ENCODE data around the gene NFYA. TPM values are rescaled to one million over a fixed set of nuclear protein-coding genes. Genes with fewer than 3 reads are reported as not detected.

Gene NFYA
- total and polyA plus RNA-seq, 9 of the 15 experiments (the other 6 are each of a cell fraction or from before 2014, with no cell fraction given) = 7.3 to 37.1 (median 21.8) TPM

DNA sequence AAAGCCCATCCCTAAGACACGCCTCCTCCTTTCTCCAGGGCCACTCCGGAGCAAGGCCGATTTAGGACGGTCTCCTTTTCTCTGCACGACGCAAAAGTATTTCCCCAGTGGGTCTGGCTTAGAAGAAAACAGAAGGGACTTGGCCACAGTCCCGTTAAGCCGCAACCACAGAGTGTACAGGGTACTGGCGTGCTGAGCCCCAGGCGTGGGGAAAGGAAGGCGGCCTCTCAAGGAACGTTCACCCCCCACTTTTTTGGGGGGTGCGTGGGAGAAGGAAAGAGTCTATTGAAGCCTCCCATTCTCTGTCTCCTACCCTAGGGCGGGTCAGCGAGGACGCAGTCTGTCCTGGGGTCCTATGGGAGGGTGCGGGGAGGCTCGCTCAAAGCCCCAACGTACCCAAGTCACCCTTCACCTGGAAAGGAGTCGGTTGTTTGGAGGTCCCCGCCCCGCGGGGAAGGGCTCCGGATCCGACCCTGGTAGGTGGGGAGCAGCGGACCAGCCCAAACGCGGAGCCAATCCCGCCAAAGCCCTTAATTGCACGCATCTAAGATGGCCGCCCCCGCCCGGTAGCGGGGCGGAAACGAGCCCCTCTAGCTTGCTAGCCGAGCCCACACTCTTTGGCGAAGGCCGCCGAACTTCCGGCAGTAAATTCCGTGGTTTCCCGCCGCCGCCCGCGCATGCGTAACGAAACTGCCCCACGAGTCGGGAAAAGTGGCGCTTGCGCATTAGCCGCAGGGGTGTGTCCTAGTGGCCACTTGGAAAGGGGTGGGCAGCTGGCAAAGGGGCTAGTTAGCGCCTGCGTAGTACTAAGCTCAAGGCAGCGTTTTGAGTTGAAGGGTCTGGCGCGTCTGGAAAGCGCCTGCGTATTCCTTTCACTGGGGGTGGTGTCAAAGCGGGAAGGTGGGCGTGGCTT, 595 bp upstream of the NFYA start, which contains the start of gene OARD1 (continued):
- TF ChIP-seq ATF1 (CRISPR knock-in tag; IDR thresholded peaks at IDR 0.05) = no peak
- TF ChIP-seq ATF1 (tag; IDR thresholded peaks at IDR 0.05) = peak; percentile 66
- TF ChIP-seq PCBP1 (IDR thresholded peaks at IDR 0.05; ENCODE audit: low read depth, low read length, poor library complexity, severe bottlenecking) = no peak
- TF ChIP-seq HDAC2 (IDR thresholded peaks at IDR 0.05) = peak; percentile 75
- no peak for TF ChIP-seq EZH2 (IDR thresholded peaks at IDR 0.05; ENCODE audit: borderline replicate concordance, low read depth, low read length)
- no peak for TF ChIP-seq ZNF445 (CRISPR knock-in tag; IDR thresholded peaks at IDR 0.05; ENCODE audit: low read depth)
- TF ChIP-seq FOS (IDR thresholded peaks at IDR 0.05; ENCODE audit: extremely low read depth, insufficient read length) = no peak
- no peak for TF ChIP-seq ZNF121 (CRISPR knock-in tag; conservative IDR thresholded peaks at IDR 0.05)
- TF ChIP-seq SMAD3 (CRISPR knock-in tag; conservative IDR thresholded peaks at IDR 0.05) = no peak
- peak; percentile 53; the same call in 1 of the 2 replicates for TF ChIP-seq CREM (IDR thresholded peaks at IDR 0.05; ENCODE audit: low read depth)
- TF ChIP-seq, protein P1, sequence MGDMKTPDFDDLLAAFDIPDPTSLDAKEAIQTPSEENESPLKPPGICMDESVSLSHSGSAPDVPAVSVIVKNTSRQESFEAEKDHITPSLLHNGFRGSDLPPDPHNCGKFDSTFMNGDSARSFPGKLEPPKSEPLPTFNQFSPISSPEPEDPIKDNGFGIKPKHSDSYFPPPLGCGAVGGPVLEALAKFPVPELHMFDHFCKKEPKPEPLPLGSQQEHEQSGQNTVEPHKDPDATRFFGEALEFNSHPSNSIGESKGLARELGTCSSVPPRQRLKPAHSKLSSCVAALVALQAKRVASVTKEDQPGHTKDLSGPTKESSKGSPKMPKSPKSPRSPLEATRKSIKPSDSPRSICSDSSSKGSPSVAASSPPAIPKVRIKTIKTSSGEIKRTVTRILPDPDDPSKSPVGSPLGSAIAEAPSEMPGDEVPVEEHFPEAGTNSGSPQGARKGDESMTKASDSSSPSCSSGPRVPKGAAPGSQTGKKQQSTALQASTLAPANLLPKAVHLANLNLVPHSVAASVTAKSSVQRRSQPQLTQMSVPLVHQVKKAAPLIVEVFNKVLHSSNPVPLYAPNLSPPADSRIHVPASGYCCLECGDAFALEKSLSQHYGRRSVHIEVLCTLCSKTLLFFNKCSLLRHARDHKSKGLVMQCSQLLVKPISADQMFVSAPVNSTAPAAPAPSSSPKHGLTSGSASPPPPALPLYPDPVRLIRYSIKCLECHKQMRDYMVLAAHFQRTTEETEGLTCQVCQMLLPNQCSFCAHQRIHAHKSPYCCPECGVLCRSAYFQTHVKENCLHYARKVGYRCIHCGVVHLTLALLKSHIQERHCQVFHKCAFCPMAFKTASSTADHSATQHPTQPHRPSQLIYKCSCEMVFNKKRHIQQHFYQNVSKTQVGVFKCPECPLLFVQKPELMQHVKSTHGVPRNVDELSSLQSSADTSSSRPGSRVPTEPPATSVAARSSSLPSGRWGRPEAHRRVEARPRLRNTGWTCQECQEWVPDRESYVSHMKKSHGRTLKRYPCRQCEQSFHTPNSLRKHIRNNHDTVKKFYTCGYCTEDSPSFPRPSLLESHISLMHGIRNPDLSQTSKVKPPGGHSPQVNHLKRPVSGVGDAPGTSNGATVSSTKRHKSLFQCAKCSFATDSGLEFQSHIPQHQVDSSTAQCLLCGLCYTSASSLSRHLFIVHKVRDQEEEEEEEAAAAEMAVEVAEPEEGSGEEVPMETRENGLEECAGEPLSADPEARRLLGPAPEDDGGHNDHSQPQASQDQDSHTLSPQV (IDR thresholded peaks at IDR 0.05) = no peak
- TF ChIP-seq SNRNP70 (optimal IDR thresholded peaks at IDR 0.05; ENCODE audit: low read depth, low read length) = no peak
- no peak for TF ChIP-seq HDAC6 (IDR thresholded peaks at IDR 0.05; ENCODE audit: low read depth, low read length)
- TF ChIP-seq CBX1 (IDR thresholded peaks at IDR 0.05; ENCODE audit: low read depth) = peak; percentile 54; the same call in 1 of the 2 replicates
- peak; percentile 86 for TF ChIP-seq POU5F1 (IDR thresholded peaks at IDR 0.05; ENCODE audit: borderline replicate concordance, low read depth, low read length, partially characterized antibody)
- TF ChIP-seq MXI1 (IDR thresholded peaks at IDR 0.05; ENCODE audit: low read depth, low read length) = no peak
- TF ChIP-seq DMBX1 (CRISPR knock-in tag; IDR thresholded peaks at IDR 0.05; ENCODE audit: borderline replicate concordance) = peak; percentile 16; the same call in 1 of the 2 replicates
- TF ChIP-seq CBFA2T3 (IDR thresholded peaks at IDR 0.05) = no peak
- TF ChIP-seq ARID4B (CRISPR knock-in tag; IDR thresholded peaks at IDR 0.05) = peak; percentile 79; the same call in 1 of the 2 replicates
- TF ChIP-seq SAFB2 (IDR thresholded peaks at IDR 0.05; ENCODE audit: borderline replicate concordance, low read depth, low read length, severe bottlenecking) = no peak

Measured in K562 (cell line).